DND-41 (cell line): ENCODE results near the gene LGR4.

Experiments
- ATAC-seq: fragments of 200-7000 bp; cut with Tn5 transposase; 3 replicates; pipeline ENCODE4 v1.9.1; 2021; ENCODE audit warnings: low read depth; ENCODE audit not compliant: insufficient read depth
- DNase-seq: peaks from one replicate; pipeline ENCODE4 v3.0.0-alpha.2; 2020
- H2AFZ ChIP-seq: 2 replicates; pipeline ENCODE4 v1.6.0; 2012; ENCODE audit warnings: low read depth, low read length
- H3K27ac ChIP-seq: 2 replicates; pipeline ENCODE4 v1.5.1; 2012; ENCODE audit warnings: low read length, inconsistent platforms
- H3K27me3 ChIP-seq: fragments of 200-600 bp; sonication (generic); 2 replicates; pipeline ENCODE4 v1.6.0; 2012; ENCODE audit warnings: low read length, mild to moderate bottlenecking, inconsistent platforms; ENCODE audit not compliant: insufficient read depth, poor library complexity
- H3K36me3 ChIP-seq: 2 replicates; pipeline ENCODE4 v1.5.1; 2012; ENCODE audit warnings: low read length, inconsistent platforms; ENCODE audit not compliant: insufficient read depth
- H3K4me1 ChIP-seq: 2 replicates; pipeline ENCODE4 v1.5.1; 2012; ENCODE audit warnings: mild to moderate bottlenecking, low read length; ENCODE audit not compliant: insufficient read depth
- H3K4me2 ChIP-seq: 2 replicates; pipeline ENCODE4 v1.6.0; 2012; ENCODE audit warnings: mild to moderate bottlenecking, moderate library complexity, low read length, inconsistent platforms; ENCODE audit not compliant: insufficient read depth
- H3K4me3 ChIP-seq, 2 experiments: fragments of 200-600 bp in 1 of 2; shearing (Covaris generic) in 1 of 2; 2 replicates each; pipeline ENCODE4 v1.5.1; 2012 to 2016; ENCODE audit warnings: inconsistent platforms in 2 of 2, low read length in 2 of 2, mild to moderate bottlenecking in 2 of 2, low read depth in 1 of 2, moderate library complexity in 1 of 2
- H3K79me2 ChIP-seq: 2 replicates; pipeline ENCODE4 v1.6.0; 2012; ENCODE audit warnings: low read length, inconsistent platforms; ENCODE audit not compliant: insufficient read depth
- H3K9ac ChIP-seq: 2 replicates; pipeline ENCODE4 v1.6.0; 2012; ENCODE audit warnings: low read depth, mild to moderate bottlenecking, inconsistent platforms, low read length, moderate library complexity
- H3K9me3 ChIP-seq: 2 replicates; pipeline ENCODE4 v1.5.1; 2012; ENCODE audit warnings: low read length, moderate library complexity, mild to moderate bottlenecking, inconsistent platforms; ENCODE audit not compliant: insufficient read depth, severe bottlenecking
- H4K20me1 ChIP-seq: 2 replicates; pipeline ENCODE4 v1.6.0; 2012; ENCODE audit warnings: low read length; ENCODE audit not compliant: insufficient read depth
- EZH2 ChIP-seq: IDR thresholded peaks from 3 replicates; pipeline ENCODE4 v1.6.1; 2012; ENCODE audit warnings: borderline replicate concordance, low read depth, mild to moderate bottlenecking, moderate library complexity, low read length, inconsistent platforms; ENCODE audit not compliant: severe bottlenecking
- TF ChIP-seq, protein P1 (sequence below): IDR thresholded peaks from 2 replicates; pipeline ENCODE4 v1.5.1; 2012; ENCODE audit warnings: borderline replicate concordance, low read length, moderate library complexity, mild to moderate bottlenecking; ENCODE audit not compliant: poor library complexity, severe bottlenecking; ENCODE audit errors: extremely low read depth

Gene LGR4

GRCh38 chr11:27466363-27466762 is 6.2 kb downstream of the LGR4 start:
- Histone ChIP-seq H3K4me2 (no peak overlapping the region), H3K4me1 (no peaks in the 10 kb centered on the region), H3K36me3 (no peaks in the 10 kb centered on the region), H4K20me1 (no peaks in the 10 kb centered on the region), H3K9ac (no peak overlapping the region), H3K27ac (no peak overlapping the region), H3K79me2 (no peaks in the 10 kb centered on the region), H3K27me3 (no peaks in the 10 kb centered on the region), H3K4me3 (no peak overlapping the region), H2AFZ (no peak overlapping the region), H3K9me3 (no peaks in the 10 kb centered on the region)
- TF ChIP-seq EZH2 = no peak
- no peak for DNase-seq
- no peak for ATAC-seq

- Histone ChIP-seq H3K27ac (no peak overlapping the region), H3K4me1 (no peaks in the 10 kb centered on the region), H3K79me2 (no peaks in the 10 kb centered on the region), H3K9ac (no peak overlapping the region), H3K4me2 (no peak overlapping the region), H3K4me3 (no peak overlapping the region), H4K20me1 (no peaks in the 10 kb centered on the region), H2AFZ (no peak overlapping the region), H3K27me3 (no peaks in the 10 kb centered on the region), H3K36me3 (no peaks in the 10 kb centered on the region), H3K9me3 (no peaks in the 10 kb centered on the region)
- DNase-seq (no peak), ATAC-seq (no peak)
- TF ChIP-seq, protein P1, sequence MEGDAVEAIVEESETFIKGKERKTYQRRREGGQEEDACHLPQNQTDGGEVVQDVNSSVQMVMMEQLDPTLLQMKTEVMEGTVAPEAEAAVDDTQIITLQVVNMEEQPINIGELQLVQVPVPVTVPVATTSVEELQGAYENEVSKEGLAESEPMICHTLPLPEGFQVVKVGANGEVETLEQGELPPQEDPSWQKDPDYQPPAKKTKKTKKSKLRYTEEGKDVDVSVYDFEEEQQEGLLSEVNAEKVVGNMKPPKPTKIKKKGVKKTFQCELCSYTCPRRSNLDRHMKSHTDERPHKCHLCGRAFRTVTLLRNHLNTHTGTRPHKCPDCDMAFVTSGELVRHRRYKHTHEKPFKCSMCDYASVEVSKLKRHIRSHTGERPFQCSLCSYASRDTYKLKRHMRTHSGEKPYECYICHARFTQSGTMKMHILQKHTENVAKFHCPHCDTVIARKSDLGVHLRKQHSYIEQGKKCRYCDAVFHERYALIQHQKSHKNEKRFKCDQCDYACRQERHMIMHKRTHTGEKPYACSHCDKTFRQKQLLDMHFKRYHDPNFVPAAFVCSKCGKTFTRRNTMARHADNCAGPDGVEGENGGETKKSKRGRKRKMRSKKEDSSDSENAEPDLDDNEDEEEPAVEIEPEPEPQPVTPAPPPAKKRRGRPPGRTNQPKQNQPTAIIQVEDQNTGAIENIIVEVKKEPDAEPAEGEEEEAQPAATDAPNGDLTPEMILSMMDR = no peak
- no peak for TF ChIP-seq EZH2
These were observed 7.0 kb downstream of the LGR4 start for GRCh38 chr11:27465629-27466028.

DNA sequence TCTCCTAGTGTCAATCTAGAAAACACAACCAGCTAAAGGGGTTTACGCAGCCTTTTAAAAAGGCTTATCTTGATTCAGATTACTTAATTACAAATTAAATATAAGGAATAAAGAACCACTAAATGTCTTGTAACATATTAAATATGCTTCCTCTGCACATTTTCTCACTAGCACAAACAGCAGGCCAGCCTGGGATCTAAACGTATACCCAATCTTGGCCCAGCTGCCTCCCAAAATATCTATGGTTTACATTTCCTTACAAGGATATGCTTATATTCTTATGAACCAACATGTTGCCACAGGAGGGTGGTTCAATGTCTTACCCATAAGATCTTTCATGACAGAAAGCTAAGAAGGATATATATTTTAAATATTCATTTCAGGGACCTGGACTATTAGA is 7.7 kb downstream of the LGR4 start:
- no peaks in the 10 kb centered on the region for H3K4me1 ChIP-seq
- H3K79me2 ChIP-seq = no peaks in the 10 kb centered on the region
- H2AFZ ChIP-seq = no peak overlapping the region
- H3K4me2 ChIP-seq = no peak overlapping the region
- H3K36me3 ChIP-seq = no peaks in the 10 kb centered on the region
- H3K9ac ChIP-seq = no peak overlapping the region
- ATAC-seq = no peak
- no peaks in the 10 kb centered on the region for H3K9me3 ChIP-seq
- H3K27ac ChIP-seq = no peak overlapping the region
- no peaks in the 10 kb centered on the region for H4K20me1 ChIP-seq
- no peak overlapping the region for H3K4me3 ChIP-seq
- DNase-seq = no peak
- no peak for TF ChIP-seq EZH2
- TF ChIP-seq, protein P1 = no peak
- no peaks in the 10 kb centered on the region for H3K27me3 ChIP-seq

- H3K4me1 ChIP-seq = no peaks in the 10 kb centered on the region
- H3K36me3 ChIP-seq = no peaks in the 10 kb centered on the region
- ATAC-seq (no peak), DNase-seq (no peak)
- no peaks in the 10 kb centered on the region for H3K79me2 ChIP-seq
- H3K4me2 ChIP-seq = no peak overlapping the region
- H3K9me3 ChIP-seq = no peaks in the 10 kb centered on the region
- H3K27ac ChIP-seq = no peak overlapping the region
- no peak overlapping the region for H2AFZ ChIP-seq
- H3K4me3 ChIP-seq = no peak overlapping the region
- H3K27me3 ChIP-seq = no peaks in the 10 kb centered on the region
- H3K9ac ChIP-seq = no peak overlapping the region
- TF ChIP-seq, protein P1 = no peak
- TF ChIP-seq EZH2 = no peak
- no peaks in the 10 kb centered on the region for H4K20me1 ChIP-seq
These were observed 8.3 kb downstream of the LGR4 start for GRCh38 chr11:27464289-27464696.
